Mucosa of descending colon (tissue), 3 donors: ENCODE results near the gene DSTYK. TPM values are rescaled to one million over a fixed set of nuclear protein-coding genes. Genes with fewer than 3 reads are reported as not detected.

ENCODE experiments used
- ATAC-seq: fragments of 200-7000 bp; cut with Tn5 transposase; one replicate; pipeline ENCODE4 v1.9.1; 2020; ENCODE audit warnings: mild to moderate bottlenecking, moderate library complexity
- DNase-seq, 3 donors: peaks; one replicate each; pipeline ENCODE4 v3.0.0-alpha.2; 2020
- H3K36me3 ChIP-seq: fragments of 200-600 bp; one replicate; pipeline ENCODE4 v1.8.0; 2021; ENCODE audit warnings: low read depth, mild to moderate bottlenecking
- H3K4me1 ChIP-seq: fragments of 200-600 bp; one replicate; pipeline ENCODE4 v1.8.0; 2021; ENCODE audit warnings: low read depth, mild to moderate bottlenecking
- H3K4me3 ChIP-seq: fragments of 200-600 bp; one replicate; pipeline ENCODE4 v1.8.0; 2021; ENCODE audit warnings: mild to moderate bottlenecking
- H3K9me3 ChIP-seq: fragments of 200-600 bp; one replicate; pipeline ENCODE4 v1.8.0; 2021; ENCODE audit warnings: mild to moderate bottlenecking
- CTCF ChIP-seq: fragments of 200-600 bp; IDR thresholded peaks from one replicate; pipeline ENCODE4 v1.8.0; 2022; ENCODE audit warnings: antibody characterized with exemption, mild to moderate bottlenecking
- intact Hi-C, 2 donors: fragments of 100-400 bp; cut with DNase I in 1 of 2; cut with micrococcal nuclease in 1 of 2; formaldehyde crosslinking; loops; one replicate each; pipeline versions ENCODE4 v1.11.0 to v1.11.1; 2022; cut with DNase I, micrococcal nuclease
- total RNA-seq, 3 donors: library from RNA; stranded (reverse); fragmentation: NEBNext Ultra II Directional in 2 of 3; extraction: Animal tissue kit (Norgen Biotek cat#: 25700) in 2 of 3; gene quantifications; one replicate each; pipeline versions ENCODE4 v1.2.1 to v1.2.4, GENCODE V29; 2021 to 2023
- donor health status: DM: no; HTN: no; CAD: no; lungs with moderate emphysema.
- donor health status: DM: no; HTN: no; CAD: no.
- donor health status: DM: no; HTN: yes; CAD: no.

The DSTYK gene
- total RNA-seq, 3 donors from 2014 or later, result 5.3 to 13.9 (median 5.8) TPM

GRCh38 chr1:205224736-205225135 lies 13.2 kb upstream of the DSTYK start:
- no peaks in the 10 kb centered on the region for H3K36me3 ChIP-seq
- no peak for TF ChIP-seq CTCF
- no peak overlapping the region for H3K4me3 ChIP-seq
- ATAC-seq, result no peak
- peaks cover 14% of the 10 kb centered on the region for H3K4me1 ChIP-seq
- H3K9me3 ChIP-seq, result no peaks in the 10 kb centered on the region
- intact Hi-C loops, result no loop called here
- no peak for DNase-seq

GRCh38 chr1:205220421-205220820 lies 8.9 kb upstream of the DSTYK start:
- Histone ChIP-seq H3K36me3 (no peaks in the 10 kb centered on the region), H3K4me1 (no peaks in the 10 kb centered on the region), H3K4me3 (no peak overlapping the region), H3K9me3 (no peaks in the 10 kb centered on the region)
- no peak for DNase-seq
- intact Hi-C loops, result no loop called here
- no peak for TF ChIP-seq CTCF
- ATAC-seq, result no peak

- H3K4me3 ChIP-seq, result no peak overlapping the region
- TF ChIP-seq CTCF, result no peak
- DNase-seq (no peak), ATAC-seq (no peak)
- intact Hi-C loops, result no loop called here
- H3K36me3 ChIP-seq, result no peaks in the 10 kb centered on the region
- no peaks in the 10 kb centered on the region for H3K9me3 ChIP-seq
- no peaks in the 10 kb centered on the region for H3K4me1 ChIP-seq
Measured at GRCh38 chr1:205217418-205217817, 5.9 kb upstream of the DSTYK start.

GRCh38 chr1:205216588-205216987 lies 5.1 kb upstream of the DSTYK start:
- H3K9me3 ChIP-seq, result no peaks in the 10 kb centered on the region
- no peak for DNase-seq
- intact Hi-C loops, result no loop called here
- no peaks in the 10 kb centered on the region for H3K36me3 ChIP-seq
- H3K4me1 ChIP-seq, result no peaks in the 10 kb centered on the region
- H3K4me3 ChIP-seq, result no peak overlapping the region
- no peak for TF ChIP-seq CTCF
- ATAC-seq, result no peak

GRCh38 chr1:205214756-205215155 lies 3.3 kb upstream of the DSTYK start:
- H3K4me1 ChIP-seq, result peaks cover 2% of the 10 kb centered on the region
- no peak overlapping the region for H3K4me3 ChIP-seq
- intact Hi-C loops, result no loop called here
- no peak for ATAC-seq
- no peaks in the 10 kb centered on the region for H3K9me3 ChIP-seq
- no peak for DNase-seq
- TF ChIP-seq CTCF, result no peak
- no peaks in the 10 kb centered on the region for H3K36me3 ChIP-seq

GRCh38 chr1:205211839-205212536 lies 486 bp upstream of the DSTYK start:
- DNase-seq (no peak), ATAC-seq (peak; percentile 2)
- peaks cover 3% of the 10 kb centered on the region for H3K4me1 ChIP-seq
- no peak overlapping the region for H3K4me3 ChIP-seq
- intact Hi-C loops, result no loop called here
- H3K9me3 ChIP-seq, result no peaks in the 10 kb centered on the region
- no peak for TF ChIP-seq CTCF
- H3K36me3 ChIP-seq, result no peaks in the 10 kb centered on the region
